Neural cell (in vitro differentiated cells): Measurements from ENCODE around the gene ETAA1. TPM values are rescaled to one million over a fixed set of nuclear protein-coding genes. Genes with fewer than 3 reads are reported as not detected.

ENCODE experiments used
- H2AFZ ChIP-seq: fragments of 200-600, 300-800 bp; sonication (generic), shearing (Covaris generic); 2 replicates; pipeline ENCODE4 v1.6.0; 2014; ENCODE audit warnings: low read depth, mild to moderate bottlenecking, antibody characterized with exemption, low read length, moderate library complexity
- H3F3A ChIP-seq: fragments of 200-600 bp; shearing (Covaris generic); 2 replicates; pipeline ENCODE4 v1.6.1; 2016; ENCODE audit warnings: mild to moderate bottlenecking, moderate library complexity, mixed read lengths, antibody characterized with exemption, low read length; ENCODE audit not compliant: insufficient read depth, poor library complexity, severe bottlenecking
- H3K27ac ChIP-seq: fragments of 200-600, 300-800 bp; sonication (generic), shearing (Covaris generic); 2 replicates; pipeline ENCODE4 v1.5.1; 2014; ENCODE audit warnings: mild to moderate bottlenecking, low read length, moderate library complexity
- H3K27me3 ChIP-seq: fragments of 300-800, 200-600 bp; sonication (generic), shearing (Covaris generic); 2 replicates; pipeline ENCODE4 v1.6.0; 2014; ENCODE audit warnings: mild to moderate bottlenecking, low read depth, low read length, moderate library complexity; ENCODE audit not compliant: insufficient read depth
- H3K36me3 ChIP-seq: fragments of 300-800, 200-600 bp; sonication (generic), shearing (Covaris generic); 2 replicates; pipeline ENCODE4 v1.5.1; 2014; ENCODE audit warnings: mild to moderate bottlenecking, antibody characterized with exemption, low read length, moderate library complexity; ENCODE audit not compliant: insufficient read depth
- H3K4me2 ChIP-seq: fragments of 300-800, 200-600 bp; sonication (generic), shearing (Covaris generic); 2 replicates; pipeline ENCODE4 v1.6.0; 2014; ENCODE audit warnings: mild to moderate bottlenecking, low read length
- H3K4me3 ChIP-seq: fragments of 300-800, 200-600 bp; sonication (generic), shearing (Covaris generic); 2 replicates; pipeline ENCODE4 v1.5.1; 2014; ENCODE audit warnings: mild to moderate bottlenecking, low read length, moderate library complexity
- H3K79me2 ChIP-seq: fragments of 200-600 bp; shearing (Covaris generic); replicated peaks from 2 replicates; pipeline ENCODE4 v1.6.0; 2014; ENCODE audit warnings: mild to moderate bottlenecking, low read length, moderate library complexity; ENCODE audit not compliant: insufficient read depth
- H3K9ac ChIP-seq: fragments of 300-800, 200-600 bp; sonication (generic), shearing (Covaris generic); 2 replicates; pipeline ENCODE4 v1.6.1; 2016; ENCODE audit warnings: mild to moderate bottlenecking, low read length, mixed read lengths
- H3K9me2 ChIP-seq: fragments of 200-600 bp; shearing (Covaris generic); 2 replicates; pipeline ENCODE4 v1.6.1; 2016; ENCODE audit warnings: mild to moderate bottlenecking, low read length, mixed read lengths; ENCODE audit not compliant: insufficient read depth
- H3K9me3 ChIP-seq: fragments of 200-600, 300-800 bp; sonication (generic), shearing (Covaris generic); 2 replicates; pipeline ENCODE4 v1.6.1; 2016; ENCODE audit warnings: mild to moderate bottlenecking, mixed run types, low read length, moderate library complexity, mixed read lengths
- H4K20me1 ChIP-seq: fragments of 200-600 bp; shearing (Covaris generic); 2 replicates; pipeline ENCODE4 v1.6.1; 2016; ENCODE audit warnings: mild to moderate bottlenecking, mixed run types; ENCODE audit not compliant: insufficient read depth
- EP300 ChIP-seq: fragments of 450-650 bp; conservative IDR thresholded peaks from 2 replicates; pipeline ENCODE4 v1.6.1; 2014; ENCODE audit warnings: antibody characterized with exemption, mild to moderate bottlenecking, moderate library complexity; ENCODE audit not compliant: poor library complexity, severe bottlenecking
- EZH2 ChIP-seq: fragments of 200-600, 300-800 bp; shearing (Covaris generic), sonication (generic); IDR thresholded peaks from 2 replicates; pipeline ENCODE4 v1.6.1; 2014; ENCODE audit warnings: antibody characterized with exemption, low read length, borderline replicate concordance, mild to moderate bottlenecking; ENCODE audit not compliant: insufficient read depth, poor library complexity, severe bottlenecking
- MXI1 ChIP-seq: fragments of 450-650 bp; conservative IDR thresholded peaks from 2 replicates; pipeline ENCODE4 v1.6.1; 2014; ENCODE audit warnings: antibody characterized with exemption, mild to moderate bottlenecking; ENCODE audit not compliant: poor library complexity, severe bottlenecking
- POLR2AphosphoS5 ChIP-seq: IDR thresholded peaks from 2 replicates; pipeline ENCODE4 v1.6.1; 2012
- RAD21 ChIP-seq: fragments of 450-650 bp; conservative IDR thresholded peaks from 2 replicates; pipeline ENCODE4 v1.6.1; 2014; ENCODE audit warnings: antibody characterized with exemption, mild to moderate bottlenecking, moderate library complexity
- REST ChIP-seq: IDR thresholded peaks from 2 replicates; pipeline ENCODE4 v1.6.1; 2012; ENCODE audit warnings: borderline replicate concordance
- SMC3 ChIP-seq: fragments of 450-650 bp; conservative IDR thresholded peaks from 2 replicates; pipeline ENCODE4 v1.6.1; 2014; ENCODE audit warnings: antibody characterized with exemption, mild to moderate bottlenecking, moderate library complexity; ENCODE audit not compliant: poor library complexity
- TAF1 ChIP-seq: IDR thresholded peaks from 2 replicates; pipeline ENCODE4 v1.6.1; 2012; ENCODE audit warnings: low read depth
- polyA plus RNA-seq: library from polyadenylated mRNA; depleted of rRNA; stranded (reverse); fragments of >200 nt; gene quantifications from 2 replicates; pipeline ENCODE4 v1.2.3, GENCODE V29; 2014
- TF ChIP-seq, protein P1 (sequence below): fragments of 450-650 bp; IDR thresholded peaks from 2 replicates; pipeline ENCODE4 v1.5.1; 2014; ENCODE audit warnings: antibody characterized with exemption, mild to moderate bottlenecking, moderate library complexity; ENCODE audit not compliant: poor library complexity, severe bottlenecking

ETAA1 gene
- polyA plus RNA-seq, 1 donor from 2014 or later, result 24.9 TPM

- no peak overlapping the region for H3K27ac ChIP-seq
- no peaks in the 10 kb centered on the region for H3K9me3 ChIP-seq
- H3K4me2 ChIP-seq, result no peak overlapping the region
- TF ChIP-seq EZH2 (no peak), REST (no peak), MXI1 (no peak), TAF1 (no peak), SMC3 (no peak)
- TF ChIP-seq, protein P1, sequence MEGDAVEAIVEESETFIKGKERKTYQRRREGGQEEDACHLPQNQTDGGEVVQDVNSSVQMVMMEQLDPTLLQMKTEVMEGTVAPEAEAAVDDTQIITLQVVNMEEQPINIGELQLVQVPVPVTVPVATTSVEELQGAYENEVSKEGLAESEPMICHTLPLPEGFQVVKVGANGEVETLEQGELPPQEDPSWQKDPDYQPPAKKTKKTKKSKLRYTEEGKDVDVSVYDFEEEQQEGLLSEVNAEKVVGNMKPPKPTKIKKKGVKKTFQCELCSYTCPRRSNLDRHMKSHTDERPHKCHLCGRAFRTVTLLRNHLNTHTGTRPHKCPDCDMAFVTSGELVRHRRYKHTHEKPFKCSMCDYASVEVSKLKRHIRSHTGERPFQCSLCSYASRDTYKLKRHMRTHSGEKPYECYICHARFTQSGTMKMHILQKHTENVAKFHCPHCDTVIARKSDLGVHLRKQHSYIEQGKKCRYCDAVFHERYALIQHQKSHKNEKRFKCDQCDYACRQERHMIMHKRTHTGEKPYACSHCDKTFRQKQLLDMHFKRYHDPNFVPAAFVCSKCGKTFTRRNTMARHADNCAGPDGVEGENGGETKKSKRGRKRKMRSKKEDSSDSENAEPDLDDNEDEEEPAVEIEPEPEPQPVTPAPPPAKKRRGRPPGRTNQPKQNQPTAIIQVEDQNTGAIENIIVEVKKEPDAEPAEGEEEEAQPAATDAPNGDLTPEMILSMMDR, result no peak
- H3K36me3 ChIP-seq, result no peaks in the 10 kb centered on the region
- H4K20me1 ChIP-seq, result no peaks in the 10 kb centered on the region
- H3K9me2 ChIP-seq, result no peaks in the 10 kb centered on the region
- H3F3A ChIP-seq, result no peaks in the 10 kb centered on the region
- no peak overlapping the region for H2AFZ ChIP-seq
- no peak overlapping the region for H3K4me3 ChIP-seq
- H3K79me2 ChIP-seq, result no peaks in the 10 kb centered on the region
- no peaks in the 10 kb centered on the region for H3K27me3 ChIP-seq
- H3K9ac ChIP-seq, result no peak overlapping the region
These were observed 49.4 kb downstream of the ETAA1 start for GRCh38 chr2:67446491-67446911.

DNA sequence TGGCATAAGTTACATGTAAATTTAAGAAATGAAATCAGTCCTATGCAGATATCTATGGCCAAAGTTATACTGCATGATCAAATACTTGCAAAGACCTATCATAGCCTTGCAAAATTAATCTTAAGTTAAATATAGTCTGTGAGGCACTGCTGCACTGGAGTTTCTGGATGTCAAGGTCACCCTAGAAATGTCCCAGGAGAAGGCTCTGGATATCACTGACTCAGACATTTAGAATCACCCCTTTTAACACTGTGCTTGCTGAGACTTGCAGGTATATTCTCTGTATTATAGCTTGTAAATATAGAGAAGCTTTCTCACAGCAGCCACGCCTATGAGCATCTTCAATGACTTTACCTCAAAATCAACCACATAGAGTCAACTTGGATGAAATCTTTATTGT is 51.5 kb downstream of the ETAA1 start:
- Histone ChIP-seq H3F3A (no peaks in the 10 kb centered on the region), H3K9ac (no peak overlapping the region), H3K9me3 (no peaks in the 10 kb centered on the region), H3K36me3 (no peaks in the 10 kb centered on the region), H2AFZ (no peak overlapping the region), H3K27me3 (no peaks in the 10 kb centered on the region), H4K20me1 (no peaks in the 10 kb centered on the region), H3K9me2 (no peaks in the 10 kb centered on the region), H3K27ac (no peak overlapping the region), H3K4me3 (no peak overlapping the region), H3K4me2 (no peak overlapping the region), H3K79me2 (no peaks in the 10 kb centered on the region)
- no peak for TF ChIP-seq POLR2AphosphoS5
- TF ChIP-seq TAF1, result no peak
- no peak for TF ChIP-seq REST
- TF ChIP-seq, protein P1, result no peak
- TF ChIP-seq MXI1, result no peak
- TF ChIP-seq EP300, result no peak
- no peak for TF ChIP-seq SMC3
- TF ChIP-seq RAD21, result no peak
- no peak for TF ChIP-seq EZH2
